ENCODE results near the gene DOHH.

- TF ChIP-seq CTCF (IDR thresholded peaks at IDR 0.05) (no peak), POLR2A (IDR thresholded peaks at IDR 0.05) (no peak), POLR2AphosphoS5 (IDR thresholded peaks at IDR 0.05; ENCODE audit: insufficient read depth in 1 of 2, low read depth in 1 of 2) (no peak)
These were observed 45.6 kb upstream of the DOHH start for GRCh38 chr19:3546119-3546518.

Data from vagina (tissue), 2 donors.